Fibroblast of pulmonary artery (primary cell): Measurements from ENCODE around the gene MYBBP1A.

Source experiments
- DNase-seq: peaks from one replicate; pipeline ENCODE4 v3.0.0-alpha.2; 2010; ENCODE audit warnings: low read depth
- H3K4me3 ChIP-seq: replicated peaks from 2 replicates; pipeline ENCODE4 v1.5.1; 2011; ENCODE audit warnings: low read depth, mild to moderate bottlenecking, control low read depth, low read length, moderate library complexity
- TF ChIP-seq, protein P1 (sequence below): IDR thresholded peaks from 2 replicates; pipeline ENCODE4 v1.5.1; 2011; ENCODE audit warnings: mild to moderate bottlenecking, control low read depth, low read length, inconsistent platforms; ENCODE audit errors: missing control alignments

Gene MYBBP1A

DNA sequence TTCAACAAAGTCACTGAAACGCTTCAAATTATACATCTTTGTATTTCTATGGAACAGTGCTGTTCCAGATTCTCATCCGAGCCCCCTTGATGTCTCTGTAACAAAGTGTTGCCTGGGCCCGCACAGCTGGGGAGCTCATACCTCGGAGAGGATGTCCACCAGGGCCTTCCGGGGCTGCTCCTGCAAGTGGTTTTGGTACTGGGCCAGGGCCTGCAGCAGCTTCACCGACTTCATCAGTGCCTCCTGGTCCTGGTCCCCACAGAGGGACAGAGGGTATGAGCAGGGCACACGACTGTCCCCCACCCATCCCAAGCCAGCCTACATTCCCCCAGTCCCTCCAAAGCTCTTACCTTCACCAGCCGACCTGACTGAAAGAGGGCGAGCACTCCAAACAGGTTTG is 1.5 kb downstream of the MYBBP1A start:
- TF ChIP-seq, protein P1, sequence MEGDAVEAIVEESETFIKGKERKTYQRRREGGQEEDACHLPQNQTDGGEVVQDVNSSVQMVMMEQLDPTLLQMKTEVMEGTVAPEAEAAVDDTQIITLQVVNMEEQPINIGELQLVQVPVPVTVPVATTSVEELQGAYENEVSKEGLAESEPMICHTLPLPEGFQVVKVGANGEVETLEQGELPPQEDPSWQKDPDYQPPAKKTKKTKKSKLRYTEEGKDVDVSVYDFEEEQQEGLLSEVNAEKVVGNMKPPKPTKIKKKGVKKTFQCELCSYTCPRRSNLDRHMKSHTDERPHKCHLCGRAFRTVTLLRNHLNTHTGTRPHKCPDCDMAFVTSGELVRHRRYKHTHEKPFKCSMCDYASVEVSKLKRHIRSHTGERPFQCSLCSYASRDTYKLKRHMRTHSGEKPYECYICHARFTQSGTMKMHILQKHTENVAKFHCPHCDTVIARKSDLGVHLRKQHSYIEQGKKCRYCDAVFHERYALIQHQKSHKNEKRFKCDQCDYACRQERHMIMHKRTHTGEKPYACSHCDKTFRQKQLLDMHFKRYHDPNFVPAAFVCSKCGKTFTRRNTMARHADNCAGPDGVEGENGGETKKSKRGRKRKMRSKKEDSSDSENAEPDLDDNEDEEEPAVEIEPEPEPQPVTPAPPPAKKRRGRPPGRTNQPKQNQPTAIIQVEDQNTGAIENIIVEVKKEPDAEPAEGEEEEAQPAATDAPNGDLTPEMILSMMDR: no peak
- DNase-seq: no peak
- H3K4me3 ChIP-seq: no peak overlapping the region

DNA sequence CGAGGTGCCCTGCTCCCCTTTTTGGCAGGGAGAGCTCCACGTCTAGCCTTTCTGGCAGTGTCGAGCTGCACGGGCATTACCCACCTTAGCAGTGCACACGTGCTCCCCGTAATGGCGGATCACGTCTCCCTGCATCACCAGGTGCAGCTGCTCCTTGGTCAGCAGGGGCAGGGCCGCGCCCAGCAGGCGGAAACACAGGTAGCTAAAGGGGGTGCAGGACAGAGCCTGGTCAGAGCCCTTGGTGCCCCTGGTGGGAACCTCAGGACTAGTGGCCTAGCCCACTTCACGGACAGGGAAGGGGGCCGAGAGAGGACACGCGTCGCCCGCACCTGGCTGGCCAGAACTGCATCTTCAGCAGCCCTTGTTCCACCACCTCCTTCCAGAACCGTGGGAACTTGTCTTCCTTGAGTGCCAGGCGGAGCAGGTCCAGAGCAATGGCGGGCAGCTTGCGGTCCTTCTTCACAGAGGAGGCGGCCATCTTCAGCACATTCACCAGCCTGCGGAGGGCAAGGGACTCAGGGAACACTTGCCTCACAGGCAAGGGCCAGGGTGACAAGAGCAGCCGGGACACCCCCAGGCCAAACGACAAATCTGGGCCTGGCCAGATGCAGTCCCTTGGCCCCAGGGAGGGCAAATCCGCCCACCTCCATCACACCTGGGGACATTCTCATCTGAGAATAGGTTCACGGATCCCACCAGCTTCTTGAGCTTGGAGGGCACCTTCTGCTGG is 3.2 kb downstream of the MYBBP1A start:
- TF ChIP-seq, protein P1: no peak
- DNase-seq: no peak
- H3K4me3 ChIP-seq: no peak overlapping the region

DNA sequence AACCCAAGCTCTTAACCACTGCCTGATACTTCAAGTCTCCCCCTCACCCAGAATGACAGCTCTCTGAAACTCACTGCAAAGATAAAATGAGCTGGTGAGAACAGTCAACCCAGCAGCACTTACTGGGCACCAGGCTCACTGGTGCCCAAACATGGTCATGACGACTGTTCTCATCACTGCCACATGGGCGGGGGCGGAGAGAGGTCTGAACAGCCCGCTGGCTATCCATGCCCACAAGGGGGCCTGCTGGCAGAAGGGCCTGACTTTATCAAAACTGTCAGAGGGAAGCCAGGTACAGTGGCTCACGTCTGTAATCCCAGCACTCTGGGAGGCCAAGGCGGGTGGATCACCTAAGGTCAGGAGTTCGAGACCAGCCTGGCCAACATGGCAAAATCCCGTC is 4.0 kb downstream of the MYBBP1A start:
- no peak overlapping the region for H3K4me3 ChIP-seq
- TF ChIP-seq, protein P1: no peak
- no peak for DNase-seq

DNA sequence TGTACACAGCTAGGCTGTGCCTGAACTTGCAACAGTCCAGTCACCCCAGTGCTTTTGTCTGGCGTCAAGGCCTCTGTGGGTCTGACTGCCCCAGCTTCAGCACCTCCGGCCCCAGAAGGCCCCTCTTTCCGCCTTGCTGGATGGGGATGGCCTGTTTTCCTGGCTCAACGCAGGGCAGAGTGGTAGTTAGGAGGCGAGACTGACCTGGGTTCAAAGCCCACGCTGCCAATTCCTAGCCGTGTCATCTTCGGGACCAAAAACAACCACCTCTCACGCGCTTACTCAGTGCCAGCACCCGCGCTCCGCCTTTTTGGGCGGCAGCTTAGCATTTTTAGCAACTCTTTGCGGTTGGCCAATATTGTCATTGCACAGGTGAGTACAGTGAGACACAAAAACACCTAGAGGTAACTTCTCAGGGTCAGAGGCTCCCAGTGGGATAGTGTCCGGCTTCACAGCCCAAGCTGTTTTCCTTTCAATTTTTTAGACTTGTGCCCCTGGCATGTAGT is 4.6 kb downstream of the MYBBP1A start:
- no peak for DNase-seq
- H3K4me3 ChIP-seq: no peak overlapping the region
- TF ChIP-seq, protein P1: no peak

DNA sequence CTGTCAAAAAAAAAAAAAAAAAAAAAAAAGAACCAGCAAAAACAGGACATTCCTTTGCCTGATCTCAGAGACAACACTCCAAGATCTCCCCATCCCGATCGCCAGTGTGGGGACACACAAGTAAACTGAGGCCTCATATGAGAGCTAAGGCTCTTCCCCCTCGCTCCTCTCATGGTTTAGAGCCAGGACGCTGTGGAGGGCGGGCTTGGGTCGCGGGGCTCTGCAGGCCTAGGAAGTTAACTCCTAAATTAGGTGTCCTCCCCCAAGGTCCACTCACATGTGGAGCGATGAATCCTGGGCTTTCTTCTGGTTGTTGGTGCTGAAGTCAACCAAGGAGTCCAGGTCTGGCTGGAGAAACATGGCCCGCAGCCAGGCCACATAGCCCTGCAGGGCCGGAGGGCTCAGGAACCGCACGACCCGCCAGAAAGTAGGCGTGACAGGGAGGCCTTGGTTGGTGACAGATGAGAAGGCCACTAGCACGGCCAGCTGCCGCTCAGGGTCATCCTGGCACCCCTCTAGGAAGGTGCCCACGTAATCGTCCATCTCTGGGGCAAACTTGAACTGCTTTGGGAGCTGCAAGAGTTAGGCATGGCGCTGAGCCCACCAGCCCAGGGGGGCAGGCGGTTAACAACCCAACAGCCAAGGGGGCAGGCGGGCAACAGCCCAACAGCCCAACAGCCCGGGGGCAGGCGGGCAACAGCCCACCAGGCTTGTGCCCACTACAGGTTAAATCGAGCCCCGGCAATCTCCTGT is 5.2 kb downstream of the MYBBP1A start:
- H3K4me3 ChIP-seq: no peak overlapping the region
- TF ChIP-seq, protein P1: no peak
- DNase-seq: no peak

DNA sequence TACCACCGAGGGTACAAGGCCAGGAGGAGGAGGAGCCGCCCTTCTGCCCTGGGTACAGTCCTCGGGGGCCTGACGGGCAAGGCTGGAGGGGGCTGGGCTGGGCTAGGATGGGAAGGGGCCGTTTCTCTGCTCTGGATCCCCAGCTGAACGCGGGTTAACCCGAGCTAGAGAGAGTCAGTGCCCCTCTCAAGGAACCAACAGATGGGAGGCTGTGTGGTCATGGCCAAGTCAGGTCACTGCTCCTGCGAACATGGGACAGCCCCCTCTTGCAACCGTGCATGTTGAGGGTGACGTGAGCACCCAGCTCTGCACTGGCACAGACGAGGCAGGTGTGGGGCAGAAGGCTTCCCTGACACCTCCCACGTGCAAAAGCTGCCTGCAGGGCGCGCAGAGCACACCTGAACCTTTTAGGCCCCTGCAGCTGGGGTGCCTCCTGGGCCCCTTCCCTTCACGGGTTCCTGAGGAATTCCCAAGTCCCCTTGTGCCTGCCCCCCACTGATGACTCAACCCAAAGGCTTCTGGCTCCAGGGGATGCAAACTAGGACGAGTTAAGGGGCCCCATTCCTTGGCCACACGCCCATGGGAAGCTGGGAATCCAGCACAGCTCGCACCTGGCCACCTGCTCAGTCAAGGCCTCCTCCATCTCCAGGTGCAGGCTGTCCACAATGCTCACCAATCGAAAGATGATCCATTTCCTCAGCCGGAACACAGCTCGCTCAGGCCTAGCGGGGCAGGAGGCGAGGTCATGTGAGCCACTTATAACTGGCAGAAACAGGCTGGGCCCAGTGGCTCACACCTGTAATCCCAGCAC is 6.3 kb downstream of the MYBBP1A start:
- DNase-seq: no peak
- H3K4me3 ChIP-seq: no peak overlapping the region
- TF ChIP-seq, protein P1: no peak
